ENCODE data around the gene SLCO3A1. TPM values are rescaled to one million over a fixed set of nuclear protein-coding genes. Genes with fewer than 3 reads are reported as not detected.

Gene SLCO3A1
- total RNA-seq, 1 experiment from 2014 or later: 5.1 TPM

GRCh38 chr15:92074101-92074500 is 220.6 kb downstream of the SLCO3A1 start:
- ChIA-PET RAD21 (ENCODE audit: low non-redundant PET in 1 of 2, low total read pairs in 2 of 2, uncharacterized antibody in 2 of 2, unreplicated experiment in 2 of 2) (no interaction called here), CTCF (no interaction called here), POLR2A (no interaction called here)
- Histone ChIP-seq H3K4me1 (ENCODE audit: control insufficient read depth in 1 of 2, insufficient read depth in 2 of 2, low read length in 2 of 2) (peaks cover 2 to 11% of the 10 kb centered on the region in 2 experiments; a peak in 3 of 4 replicates), H3K27me3 (ENCODE audit: insufficient read depth, low read length) (no peaks in the 10 kb centered on the region), H3K36me3 (ENCODE audit: control insufficient read depth in 1 of 2, insufficient read depth in 2 of 2, low read length in 2 of 2) (no peaks in the 10 kb centered on the region), H3K9ac (ENCODE audit: low read length) (no peak overlapping the region), H3K4me2 (ENCODE audit: low read length) (no peak overlapping the region), H3K9me2 (ENCODE audit: insufficient read depth) (no peaks in the 10 kb centered on the region), H4K20me1 (ENCODE audit: insufficient read depth) (no peaks in the 10 kb centered on the region), H3K9me3 (ENCODE audit: control insufficient read depth in 1 of 2, insufficient read depth in 1 of 2, low read depth in 1 of 2, low read length in 2 of 2) (no peaks in the 10 kb centered on the region), H3K79me2 (ENCODE audit: insufficient read depth, low read length) (no peaks in the 10 kb centered on the region), H2AFZ (ENCODE audit: low read depth, low read length, poor library complexity, severe bottlenecking) (no peak overlapping the region), H3K4me3 (replicated peaks in 1 of 2; ENCODE audit: low read depth in 1 of 2, low read length in 2 of 2) (no peak overlapping the region), H3K27ac (ENCODE audit: low read depth, low read length) (no peak overlapping the region)
- BruUV-seq (replicated peaks): no TSS peak
- DNase-seq (ENCODE audit: low read depth, low spot score) (no peak), ATAC-seq (no peak)
- intact Hi-C loops (cut with micrococcal nuclease): no loop called here
- TF ChIP-seq CEBPB (IDR thresholded peaks at IDR 0.05; ENCODE audit: low read depth) (no peak), CTCF (IDR thresholded peaks at IDR 0.05 in 2 of 3, conservative IDR thresholded peaks at IDR 0.05 in 1 of 3; ENCODE audit: borderline replicate concordance in 1 of 3, insufficient read depth in 1 of 3, low read depth in 2 of 3, low read length in 2 of 3) (no peak), ELF1 (IDR thresholded peaks at IDR 0.05; ENCODE audit: borderline replicate concordance, low read depth) (no peak), TCF7L2 (IDR thresholded peaks at IDR 0.05; ENCODE audit: borderline replicate concordance, extremely low read depth, insufficient read depth, insufficient read length) (no peak), EZH2phosphoT487 (IDR thresholded peaks at IDR 0.05; ENCODE audit: borderline replicate concordance) (no peak), RAD21 (IDR thresholded peaks at IDR 0.05; ENCODE audit: low read depth) (no peak), CBX3 (IDR thresholded peaks at IDR 0.05; ENCODE audit: low read depth) (no peak), SIN3A (IDR thresholded peaks at IDR 0.05; ENCODE audit: low read depth) (no peak), JUND (IDR thresholded peaks at IDR 0.05) (no peak), POLR2A (IDR thresholded peaks at IDR 0.05; ENCODE audit: borderline replicate concordance, extremely low read depth, insufficient read depth, insufficient read length) (no peak)
- TF ChIP-seq, protein P1, sequence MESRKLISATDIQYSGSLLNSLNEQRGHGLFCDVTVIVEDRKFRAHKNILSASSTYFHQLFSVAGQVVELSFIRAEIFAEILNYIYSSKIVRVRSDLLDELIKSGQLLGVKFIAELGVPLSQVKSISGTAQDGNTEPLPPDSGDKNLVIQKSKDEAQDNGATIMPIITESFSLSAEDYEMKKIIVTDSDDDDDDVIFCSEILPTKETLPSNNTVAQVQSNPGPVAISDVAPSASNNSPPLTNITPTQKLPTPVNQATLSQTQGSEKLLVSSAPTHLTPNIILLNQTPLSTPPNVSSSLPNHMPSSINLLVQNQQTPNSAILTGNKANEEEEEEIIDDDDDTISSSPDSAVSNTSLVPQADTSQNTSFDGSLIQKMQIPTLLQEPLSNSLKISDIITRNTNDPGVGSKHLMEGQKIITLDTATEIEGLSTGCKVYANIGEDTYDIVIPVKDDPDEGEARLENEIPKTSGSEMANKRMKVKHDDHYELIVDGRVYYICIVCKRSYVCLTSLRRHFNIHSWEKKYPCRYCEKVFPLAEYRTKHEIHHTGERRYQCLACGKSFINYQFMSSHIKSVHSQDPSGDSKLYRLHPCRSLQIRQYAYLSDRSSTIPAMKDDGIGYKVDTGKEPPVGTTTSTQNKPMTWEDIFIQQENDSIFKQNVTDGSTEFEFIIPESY (IDR thresholded peaks at IDR 0.05; ENCODE audit: extremely low read depth, insufficient replicate concordance, low read length): no peak

Data from HCT116 (cell line).